ENCODE data around the gene FNTB. TPM values are rescaled to one million over a fixed set of nuclear protein-coding genes. Genes with fewer than 3 reads are reported as not detected.
A peak's percentile ranks its signal among the peaks of the same experiment; 100 is the strongest.

Gene FNTB
- total and polyA plus RNA-seq, 2 of the 13 experiments (the other 11 are each of a cell fraction or from before 2014, with no cell fraction given) = 23.6 to 28.5 TPM

DNA sequence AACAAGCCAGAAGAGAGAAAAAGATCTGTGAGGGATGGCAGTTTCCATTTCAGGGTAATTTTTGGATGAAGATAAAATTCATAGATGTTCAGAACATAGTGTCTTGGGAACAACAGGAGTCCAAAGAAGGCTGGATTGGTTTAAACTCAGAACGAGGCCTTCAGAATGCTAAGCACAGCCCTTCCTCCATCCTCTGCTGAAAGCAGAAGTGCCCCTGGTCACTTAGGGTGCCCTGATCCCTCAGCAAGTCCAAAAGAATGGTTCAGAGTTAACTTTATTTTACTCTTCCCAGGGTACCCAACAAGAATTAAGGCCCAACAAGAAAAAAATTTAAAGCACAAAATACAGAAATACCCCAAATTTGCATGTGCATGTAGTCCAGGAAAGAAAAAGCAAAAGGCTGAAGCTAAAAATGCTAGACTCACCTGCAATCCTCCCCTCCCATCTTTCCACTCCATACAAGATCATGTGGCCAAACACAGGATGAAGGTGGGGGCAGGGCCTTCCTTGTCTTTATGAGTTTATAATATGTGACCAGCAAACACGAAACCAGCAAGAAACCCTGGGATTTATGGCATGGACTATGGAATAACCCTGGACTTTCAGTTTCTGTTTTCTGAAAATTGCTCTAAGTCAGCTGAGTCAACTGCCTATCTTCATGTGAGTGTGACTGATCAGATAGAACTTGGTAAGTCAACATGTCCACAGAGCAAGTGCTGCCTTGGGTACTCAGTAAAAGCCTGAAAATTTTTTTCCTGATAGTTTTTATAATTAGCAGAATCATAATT lies 94.5 kb downstream of the FNTB start:
- peak; percentile 45; the same call in 2 of the 3 replicates for ATAC-seq
- ChIA-PET POLR2A (no interaction called here), CTCF (ENCODE audit: low intra/inter-chr PET ratio, low total read pairs) (no interaction called here)
- 83% methylated on average over 2 of the region's 2 CpGs for WGBS (ENCODE audit: low lambda C conversion rate)
- no TSS peak for BruUV-seq (replicated peaks)
- Histone ChIP-seq H2AFZ (ENCODE audit: low read length) (no peak overlapping the region), H3K9ac (ENCODE audit: insufficient read depth, low read depth, low read length) (no peak overlapping the region), H3K36me3 (replicated peaks in 1 of 2; ENCODE audit: control insufficient read depth in 1 of 2, insufficient read depth in 2 of 2, low read length in 2 of 2) (peaks cover 15 to 79% of the 10 kb centered on the region in 2 experiments), H3K27me3 (ENCODE audit: control insufficient read depth in 1 of 2, insufficient read depth in 2 of 2, low read length in 2 of 2) (no peaks in the 10 kb centered on the region), H3K27ac (ENCODE audit: extremely low read length, insufficient read depth, low read length) (no peak overlapping the region), H3K4me1 (ENCODE audit: insufficient read depth, low read length) (0 out of 2 replicates have a peak, but pooled peaks cover 12% of the 10 kb centered on the region), H3K79me2 (ENCODE audit: insufficient read depth, low read length) (no peaks in the 10 kb centered on the region), H3K4me3 (replicated peaks in 1 of 3; ENCODE audit: insufficient read depth in 1 of 3, low read depth in 2 of 3, low read length in 3 of 3) (no peak overlapping the region), H4K20me1 (ENCODE audit: insufficient read depth, low read length) (0 out of 2 replicates have a peak, but pooled peaks cover 5% of the 10 kb centered on the region), H3K4me2 (ENCODE audit: low read depth, low read length) (no peak overlapping the region), H3K9me3 (ENCODE audit: low read length) (no peaks in the 10 kb centered on the region)
- in situ Hi-C loops (cut with HindIII; ENCODE audit: extremely low pct_ligation_motif_present, low pct_unique_long_range_greater_than_20kb) (no loop called here), intact Hi-C loops (cut with micrococcal nuclease; ENCODE audit: unreplicated experiment) (no loop called here)
- no peak for FAIRE-seq
- DNase-seq (ENCODE audit: low spot score) = peak; percentile 12
- TF ChIP-seq TFAP4 (IDR thresholded peaks at IDR 0.05; ENCODE audit: borderline replicate concordance, low read depth) = peak; percentile 29; the same call in 1 of the 2 replicates
- TF ChIP-seq HNRNPUL1 (IDR thresholded peaks at IDR 0.05; ENCODE audit: low read depth, low read length) = no peak
- TF ChIP-seq SAP130 (CRISPR knock-in tag; IDR thresholded peaks at IDR 0.05; ENCODE audit: low read depth) = 0 out of 2 replicates have a peak, but pooled peaks have one; percentile 11
- TF ChIP-seq IRF2 (CRISPR knock-in tag; IDR thresholded peaks at IDR 0.05) = peak; percentile 63; the same call in 1 of the 2 replicates

- Histone ChIP-seq H4K20me1 (ENCODE audit: insufficient read depth, low read length) (0 out of 2 replicates have a peak, but pooled peaks cover 5% of the 10 kb centered on the region), H3K36me3 (replicated peaks in 1 of 2; ENCODE audit: control insufficient read depth in 1 of 2, insufficient read depth in 2 of 2, low read length in 2 of 2) (peaks cover 19 to 74% of the 10 kb centered on the region in 2 experiments), H3K4me1 (ENCODE audit: insufficient read depth, low read length) (0 out of 2 replicates have a peak, but pooled peaks cover 12% of the 10 kb centered on the region), H3K27me3 (ENCODE audit: control insufficient read depth in 1 of 2, insufficient read depth in 2 of 2, low read length in 2 of 2) (no peaks in the 10 kb centered on the region), H3K9me3 (ENCODE audit: low read length) (no peaks in the 10 kb centered on the region), H3K4me2 (ENCODE audit: low read depth, low read length) (no peak overlapping the region), H3K9ac (ENCODE audit: insufficient read depth, low read depth, low read length) (no peak overlapping the region), H2AFZ (ENCODE audit: low read length) (no peak overlapping the region), H3K4me3 (replicated peaks in 1 of 3; ENCODE audit: insufficient read depth in 1 of 3, low read depth in 2 of 3, low read length in 3 of 3) (no peak overlapping the region), H3K27ac (ENCODE audit: extremely low read length, insufficient read depth, low read length) (no peak overlapping the region), H3K79me2 (ENCODE audit: insufficient read depth, low read length) (no peaks in the 10 kb centered on the region)
- in situ Hi-C loops (cut with HindIII; ENCODE audit: extremely low pct_ligation_motif_present, low pct_unique_long_range_greater_than_20kb) = no loop called here
- intact Hi-C loops (cut with micrococcal nuclease; ENCODE audit: unreplicated experiment) = no loop called here
- ChIA-PET POLR2A (no interaction called here), CTCF (ENCODE audit: low intra/inter-chr PET ratio, low total read pairs) (no interaction called here)
- DNase-seq (ENCODE audit: low spot score) (no peak), ATAC-seq (no peak), FAIRE-seq (no peak)
- BruUV-seq (replicated peaks) = no TSS peak
- WGBS (ENCODE audit: low lambda C conversion rate) = 90% methylated on average over 2 of the region's 2 CpGs
- TF ChIP-seq ZBTB8A (CRISPR knock-in tag; IDR thresholded peaks at IDR 0.05; ENCODE audit: borderline replicate concordance, low read depth) (no peak), UBTF (CRISPR knock-in tag; IDR thresholded peaks at IDR 0.05) (no peak), MTF2 (CRISPR knock-in tag; IDR thresholded peaks at IDR 0.05; ENCODE audit: borderline replicate concordance) (no peak)
- TF ChIP-seq, protein P1, sequence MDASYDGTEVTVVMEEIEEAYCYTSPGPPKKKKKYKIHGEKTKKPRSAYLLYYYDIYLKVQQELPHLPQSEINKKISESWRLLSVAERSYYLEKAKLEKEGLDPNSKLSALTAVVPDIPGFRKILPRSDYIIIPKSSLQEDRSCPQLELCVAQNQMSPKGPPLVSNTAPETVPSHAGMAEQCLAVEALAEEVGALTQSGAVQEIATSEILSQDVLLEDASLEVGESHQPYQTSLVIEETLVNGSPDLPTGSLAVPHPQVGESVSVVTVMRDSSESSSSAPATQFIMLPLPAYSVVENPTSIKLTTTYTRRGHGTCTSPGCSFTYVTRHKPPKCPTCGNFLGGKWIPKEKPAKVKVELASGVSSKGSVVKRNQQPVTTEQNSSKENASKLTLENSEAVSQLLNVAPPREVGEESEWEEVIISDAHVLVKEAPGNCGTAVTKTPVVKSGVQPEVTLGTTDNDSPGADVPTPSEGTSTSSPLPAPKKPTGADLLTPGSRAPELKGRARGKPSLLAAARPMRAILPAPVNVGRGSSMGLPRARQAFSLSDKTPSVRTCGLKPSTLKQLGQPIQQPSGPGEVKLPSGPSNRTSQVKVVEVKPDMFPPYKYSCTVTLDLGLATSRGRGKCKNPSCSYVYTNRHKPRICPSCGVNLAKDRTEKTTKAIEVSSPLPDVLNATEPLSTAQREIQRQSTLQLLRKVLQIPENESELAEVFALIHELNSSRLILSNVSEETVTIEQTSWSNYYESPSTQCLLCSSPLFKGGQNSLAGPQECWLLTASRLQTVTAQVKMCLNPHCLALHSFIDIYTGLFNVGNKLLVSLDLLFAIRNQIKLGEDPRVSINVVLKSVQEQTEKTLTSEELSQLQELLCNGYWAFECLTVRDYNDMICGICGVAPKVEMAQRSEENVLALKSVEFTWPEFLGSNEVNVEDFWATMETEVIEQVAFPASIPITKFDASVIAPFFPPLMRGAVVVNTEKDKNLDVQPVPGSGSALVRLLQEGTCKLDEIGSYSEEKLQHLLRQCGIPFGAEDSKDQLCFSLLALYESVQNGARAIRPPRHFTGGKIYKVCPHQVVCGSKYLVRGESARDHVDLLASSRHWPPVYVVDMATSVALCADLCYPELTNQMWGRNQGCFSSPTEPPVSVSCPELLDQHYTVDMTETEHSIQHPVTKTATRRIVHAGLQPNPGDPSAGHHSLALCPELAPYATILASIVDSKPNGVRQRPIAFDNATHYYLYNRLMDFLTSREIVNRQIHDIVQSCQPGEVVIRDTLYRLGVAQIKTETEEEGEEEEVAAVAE (CRISPR knock-in tag; IDR thresholded peaks at IDR 0.05; ENCODE audit: borderline replicate concordance) = no peak
These were observed 96.2 kb downstream of the FNTB start for GRCh38 chr14:65082930-65083329.
